ENCODE data around the gene MIGA2. TPM values are rescaled to one million over a fixed set of nuclear protein-coding genes. Genes with fewer than 3 reads are reported as not detected.

Gene MIGA2
- total and polyA plus RNA-seq, 9 of the 15 experiments (the other 6 are each of a cell fraction or from before 2014, with no cell fraction given) = 0.15 to 54.1 (median 18.0) TPM

DNA sequence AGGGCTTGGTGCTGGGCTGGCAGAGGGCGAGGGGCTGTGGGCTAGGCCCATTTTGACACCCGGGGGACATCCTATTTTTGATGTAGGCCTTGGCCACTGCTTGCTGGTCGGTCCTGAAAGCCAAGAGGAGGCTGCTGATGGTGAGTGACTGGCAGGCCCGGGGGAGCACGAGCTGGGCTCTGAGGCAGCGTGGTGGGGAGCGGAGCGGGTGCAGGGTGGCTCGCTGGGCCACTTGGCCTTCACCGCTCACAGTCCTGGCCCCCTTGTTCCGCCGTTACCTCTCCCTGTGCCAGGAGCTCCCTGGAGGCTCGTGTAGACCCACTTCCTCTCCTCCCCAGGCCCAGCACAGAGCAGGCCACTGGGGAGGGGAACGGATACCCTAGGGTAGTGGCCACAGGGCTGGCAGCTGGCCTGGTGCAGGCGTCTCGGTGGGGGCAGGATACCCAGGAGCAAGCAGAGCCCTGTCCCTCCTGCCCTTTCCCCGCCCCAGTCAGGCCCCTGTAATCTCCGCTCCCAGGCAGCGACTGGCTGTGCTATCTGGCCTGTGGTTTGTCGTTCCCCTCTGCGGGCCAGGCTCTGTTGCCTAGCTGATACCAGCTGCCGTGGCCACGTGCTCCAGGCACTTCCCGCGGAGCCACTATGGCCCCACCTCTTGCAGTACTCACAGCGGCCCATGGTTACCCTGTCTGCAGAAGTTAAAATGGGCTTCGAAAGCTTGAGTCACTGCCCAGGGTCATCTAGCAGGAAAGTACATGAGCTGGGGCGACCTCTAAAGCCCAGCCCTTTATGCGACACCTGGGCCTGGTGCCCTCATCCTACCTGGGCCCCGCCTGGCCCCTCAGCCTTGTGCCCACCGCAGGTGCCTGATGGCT, 32.8 kb downstream of the MIGA2 start (continued):
- TF ChIP-seq HNRNPK (IDR thresholded peaks at IDR 0.05; ENCODE audit: low read depth, low read length, poor library complexity, severe bottlenecking) (no peak), ETV1 (tag; conservative IDR thresholded peaks at IDR 0.05; ENCODE audit: low read depth) (peak; percentile 82), GATAD2A (IDR thresholded peaks at IDR 0.05) (0 out of 2 replicates have a peak, but pooled peaks have one; percentile 18), SUPT5H (IDR thresholded peaks at IDR 0.05) (no peak), MCM2 (IDR thresholded peaks at IDR 0.05; ENCODE audit: low read depth) (no peak), SRSF3 (IDR thresholded peaks at IDR 0.05; ENCODE audit: insufficient read depth, low read length) (no peak), RUNX1 (IDR thresholded peaks at IDR 0.05; ENCODE audit: low read depth) (peak; percentile 99), ELF2 (CRISPR knock-in tag; IDR thresholded peaks at IDR 0.05) (no peak), HCFC1 (IDR thresholded peaks at IDR 0.05; ENCODE audit: low read depth, low read length) (peak; percentile 26; the same call in 1 of the 2 replicates), PHF8 (IDR thresholded peaks at IDR 0.05; ENCODE audit: borderline replicate concordance, low read length) (no peak; the same call in 1 of the 2 replicates), RBFOX2 (IDR thresholded peaks at IDR 0.05; ENCODE audit: low read depth, low read length) (peak; percentile 73), RBM17 (IDR thresholded peaks at IDR 0.05; ENCODE audit: borderline replicate concordance, low read depth, low read length) (no peak), TFAM (CRISPR knock-in tag; conservative IDR thresholded peaks at IDR 0.05) (no peak), NONO (IDR thresholded peaks at IDR 0.05; ENCODE audit: low read depth in 2 of 2, low read length in 1 of 2) (peak in 1 of 2 experiments; percentile 86; a peak in 2 of 4 replicates), NFIC (IDR thresholded peaks at IDR 0.05) (peak; percentile 97), NCOA6 (IDR thresholded peaks at IDR 0.05) (no peak)
- TF ChIP-seq, protein P1, sequence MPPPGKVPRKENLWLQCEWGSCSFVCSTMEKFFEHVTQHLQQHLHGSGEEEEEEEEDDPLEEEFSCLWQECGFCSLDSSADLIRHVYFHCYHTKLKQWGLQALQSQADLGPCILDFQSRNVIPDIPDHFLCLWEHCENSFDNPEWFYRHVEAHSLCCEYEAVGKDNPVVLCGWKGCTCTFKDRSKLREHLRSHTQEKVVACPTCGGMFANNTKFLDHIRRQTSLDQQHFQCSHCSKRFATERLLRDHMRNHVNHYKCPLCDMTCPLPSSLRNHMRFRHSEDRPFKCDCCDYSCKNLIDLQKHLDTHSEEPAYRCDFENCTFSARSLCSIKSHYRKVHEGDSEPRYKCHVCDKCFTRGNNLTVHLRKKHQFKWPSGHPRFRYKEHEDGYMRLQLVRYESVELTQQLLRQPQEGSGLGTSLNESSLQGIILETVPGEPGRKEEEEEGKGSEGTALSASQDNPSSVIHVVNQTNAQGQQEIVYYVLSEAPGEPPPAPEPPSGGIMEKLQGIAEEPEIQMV (tag; conservative IDR thresholded peaks at IDR 0.05; ENCODE audit: low read depth) = no peak; the same call in 1 of the 2 replicates
- TF ChIP-seq, protein P2, sequence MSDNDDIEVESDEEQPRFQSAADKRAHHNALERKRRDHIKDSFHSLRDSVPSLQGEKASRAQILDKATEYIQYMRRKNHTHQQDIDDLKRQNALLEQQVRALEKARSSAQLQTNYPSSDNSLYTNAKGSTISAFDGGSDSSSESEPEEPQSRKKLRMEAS (CRISPR knock-in tag; IDR thresholded peaks at IDR 0.05) = peak; percentile 100
- TF ChIP-seq, protein P3, sequence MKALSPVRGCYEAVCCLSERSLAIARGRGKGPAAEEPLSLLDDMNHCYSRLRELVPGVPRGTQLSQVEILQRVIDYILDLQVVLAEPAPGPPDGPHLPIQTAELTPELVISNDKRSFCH (CRISPR knock-in tag; IDR thresholded peaks at IDR 0.05) = no peak
- TF ChIP-seq, protein P3 (tag; IDR thresholded peaks at IDR 0.05) = peak; percentile 96
- TF ChIP-seq, protein P4, sequence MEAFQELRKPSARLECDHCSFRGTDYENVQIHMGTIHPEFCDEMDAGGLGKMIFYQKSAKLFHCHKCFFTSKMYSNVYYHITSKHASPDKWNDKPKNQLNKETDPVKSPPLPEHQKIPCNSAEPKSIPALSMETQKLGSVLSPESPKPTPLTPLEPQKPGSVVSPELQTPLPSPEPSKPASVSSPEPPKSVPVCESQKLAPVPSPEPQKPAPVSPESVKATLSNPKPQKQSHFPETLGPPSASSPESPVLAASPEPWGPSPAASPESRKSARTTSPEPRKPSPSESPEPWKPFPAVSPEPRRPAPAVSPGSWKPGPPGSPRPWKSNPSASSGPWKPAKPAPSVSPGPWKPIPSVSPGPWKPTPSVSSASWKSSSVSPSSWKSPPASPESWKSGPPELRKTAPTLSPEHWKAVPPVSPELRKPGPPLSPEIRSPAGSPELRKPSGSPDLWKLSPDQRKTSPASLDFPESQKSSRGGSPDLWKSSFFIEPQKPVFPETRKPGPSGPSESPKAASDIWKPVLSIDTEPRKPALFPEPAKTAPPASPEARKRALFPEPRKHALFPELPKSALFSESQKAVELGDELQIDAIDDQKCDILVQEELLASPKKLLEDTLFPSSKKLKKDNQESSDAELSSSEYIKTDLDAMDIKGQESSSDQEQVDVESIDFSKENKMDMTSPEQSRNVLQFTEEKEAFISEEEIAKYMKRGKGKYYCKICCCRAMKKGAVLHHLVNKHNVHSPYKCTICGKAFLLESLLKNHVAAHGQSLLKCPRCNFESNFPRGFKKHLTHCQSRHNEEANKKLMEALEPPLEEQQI (IDR thresholded peaks at IDR 0.05) = peak; percentile 89; the same call in 1 of the 2 replicates
- TF ChIP-seq, protein P5, sequence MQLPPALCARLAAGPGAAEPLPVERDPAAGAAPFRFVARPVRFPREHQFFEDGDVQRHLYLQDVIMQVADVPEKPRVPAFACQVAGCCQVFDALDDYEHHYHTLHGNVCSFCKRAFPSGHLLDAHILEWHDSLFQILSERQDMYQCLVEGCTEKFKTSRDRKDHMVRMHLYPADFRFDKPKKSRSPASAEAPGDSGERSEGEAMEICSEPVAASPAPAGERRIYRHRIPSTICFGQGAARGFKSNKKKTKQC (CRISPR knock-in tag; IDR thresholded peaks at IDR 0.05) = peak; percentile 82
- TF ChIP-seq, protein P6, sequence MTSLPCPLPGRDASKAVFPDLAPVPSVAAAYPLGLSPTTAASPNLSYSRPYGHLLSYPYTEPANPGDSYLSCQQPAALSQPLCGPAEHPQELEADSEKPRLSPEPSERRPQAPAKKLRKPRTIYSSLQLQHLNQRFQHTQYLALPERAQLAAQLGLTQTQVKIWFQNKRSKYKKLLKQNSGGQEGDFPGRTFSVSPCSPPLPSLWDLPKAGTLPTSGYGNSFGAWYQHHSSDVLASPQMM (CRISPR knock-in tag; IDR thresholded peaks at IDR 0.05) = no peak
